WTC11 (cell line): Measurements from ENCODE around the gene TMPRSS5.

Experiments
- ETV6 ChIP-seq: sonication (generic); formaldehyde crosslinking; IDR thresholded peaks from 2 replicates; pipeline ENCODE4 v1.8.1; 2022; ENCODE audit warnings: mild to moderate bottlenecking, missing genetic modification reagents
- JAZF1 ChIP-seq: fragments of 250-450 bp; sonication (Bioruptor Pico); IDR thresholded peaks from 2 replicates; pipeline ENCODE4 v1.9.0; 2021; ENCODE audit warnings: moderate library complexity, mild to moderate bottlenecking, inconsistent platforms
- SOX15 ChIP-seq: fragments of 250-450 bp; sonication (Bioruptor Pico); IDR thresholded peaks from 2 replicates; pipeline ENCODE4 v1.9.0; 2021; ENCODE audit warnings: mild to moderate bottlenecking
- TEAD1 ChIP-seq: sonication (generic); formaldehyde crosslinking; IDR thresholded peaks from 2 replicates; pipeline ENCODE4 v1.8.0; 2022; ENCODE audit warnings: mild to moderate bottlenecking, missing genetic modification reagents
- TF ChIP-seq, protein P1 (sequence below): fragments of 200-600 bp; IDR thresholded peaks from 2 replicates; pipeline ENCODE4 v1.8.0; 2022; ENCODE audit warnings: antibody characterized with exemption

GRCh38 chr11:113705871-113706655 lies at the start of gene TMPRSS5:
- TF ChIP-seq, protein P1, sequence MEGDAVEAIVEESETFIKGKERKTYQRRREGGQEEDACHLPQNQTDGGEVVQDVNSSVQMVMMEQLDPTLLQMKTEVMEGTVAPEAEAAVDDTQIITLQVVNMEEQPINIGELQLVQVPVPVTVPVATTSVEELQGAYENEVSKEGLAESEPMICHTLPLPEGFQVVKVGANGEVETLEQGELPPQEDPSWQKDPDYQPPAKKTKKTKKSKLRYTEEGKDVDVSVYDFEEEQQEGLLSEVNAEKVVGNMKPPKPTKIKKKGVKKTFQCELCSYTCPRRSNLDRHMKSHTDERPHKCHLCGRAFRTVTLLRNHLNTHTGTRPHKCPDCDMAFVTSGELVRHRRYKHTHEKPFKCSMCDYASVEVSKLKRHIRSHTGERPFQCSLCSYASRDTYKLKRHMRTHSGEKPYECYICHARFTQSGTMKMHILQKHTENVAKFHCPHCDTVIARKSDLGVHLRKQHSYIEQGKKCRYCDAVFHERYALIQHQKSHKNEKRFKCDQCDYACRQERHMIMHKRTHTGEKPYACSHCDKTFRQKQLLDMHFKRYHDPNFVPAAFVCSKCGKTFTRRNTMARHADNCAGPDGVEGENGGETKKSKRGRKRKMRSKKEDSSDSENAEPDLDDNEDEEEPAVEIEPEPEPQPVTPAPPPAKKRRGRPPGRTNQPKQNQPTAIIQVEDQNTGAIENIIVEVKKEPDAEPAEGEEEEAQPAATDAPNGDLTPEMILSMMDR, result no peak
- TF ChIP-seq JAZF1 (CRISPR knock-in tag) (no peak), TEAD1 (CRISPR knock-in tag) (no peak), SOX15 (CRISPR knock-in tag) (no peak), ETV6 (no peak)
